Caco-2 (cell line): Measurements from ENCODE around the gene PHKB. TPM values are rescaled to one million over a fixed set of nuclear protein-coding genes. Genes with fewer than 3 reads are reported as not detected.

ENCODE experiments used
- BruUV-seq: library from RNA; stranded (reverse); fragments of 400-500 nt; replicated peaks from 2 replicates; lab custom pipeline; 2021; lab: Mats Ljungman, UMichigan
- CTCF ChIA-PET: fragments of 300-600 bp; sonication (Branson Sonifier 250); formaldehyde crosslinking; loops from one replicate; lab custom pipeline; 2022; ENCODE audit warnings: antibody characterized with exemption; lab: Charles Lee
- POLR2A ChIA-PET: fragments of 300-600 bp; sonication (Branson Sonifier 250); formaldehyde crosslinking; loops from one replicate; lab custom pipeline; 2022; ENCODE audit warnings: antibody characterized with exemption; lab: Charles Lee
- DNase-seq, 2 experiments: peaks; one replicate each; pipeline versions ENCODE4 v3.0.0 to v3.0.0-alpha.2; 2020 to 2022
- H3K27me3 ChIP-seq: replicated peaks from 2 replicates; pipeline ENCODE4 v1.6.0; 2011; ENCODE audit warnings: low read length; ENCODE audit not compliant: control insufficient read depth, insufficient read depth
- H3K36me3 ChIP-seq: 2 replicates; pipeline ENCODE4 v1.5.1; 2011; ENCODE audit warnings: low read length; ENCODE audit not compliant: control insufficient read depth, insufficient read depth
- H3K4me1 ChIP-seq: fragments of 250-450 bp; sonication (Bioruptor Pico); 2 replicates; pipeline ENCODE4 v1.5.1; 2020; ENCODE audit warnings: mild to moderate bottlenecking
- H3K4me3 ChIP-seq: 2 replicates; pipeline ENCODE4 v1.5.1; 2011; ENCODE audit warnings: low read depth, mild to moderate bottlenecking, control low read depth, low read length
- H3K9me3 ChIP-seq: fragments of 250-450 bp; sonication (Bioruptor Pico); 2 replicates; pipeline ENCODE4 v1.5.1; 2020; ENCODE audit warnings: mild to moderate bottlenecking, moderate library complexity
- H3K27ac Mint-ChIP-seq: one replicate; pipeline ENCODE4 v1.8.0; 2022; ENCODE audit warnings: mixed read lengths; ENCODE audit not compliant: unreplicated experiment
- H3K27me3 Mint-ChIP-seq: one replicate; pipeline ENCODE4 v1.8.0; 2022; ENCODE audit warnings: mixed read lengths; ENCODE audit not compliant: insufficient read depth, unreplicated experiment
- H3K36me3 Mint-ChIP-seq: one replicate; pipeline ENCODE4 v1.8.0; 2022; ENCODE audit warnings: mild to moderate bottlenecking, mixed read lengths; ENCODE audit not compliant: insufficient read depth, unreplicated experiment
- H3K4me1 Mint-ChIP-seq: one replicate; pipeline ENCODE4 v1.8.0; 2022; ENCODE audit warnings: low read depth, mixed read lengths; ENCODE audit not compliant: unreplicated experiment
- H3K4me3 Mint-ChIP-seq: one replicate; pipeline ENCODE4 v1.8.0; 2022; ENCODE audit warnings: mild to moderate bottlenecking, moderate library complexity, mixed read lengths; ENCODE audit not compliant: unreplicated experiment
- H3K9me3 Mint-ChIP-seq: one replicate; pipeline ENCODE4 v1.8.0; 2022; ENCODE audit warnings: mixed read lengths; ENCODE audit not compliant: unreplicated experiment
- intact Hi-C: fragments of 100-400 bp; cut with micrococcal nuclease; formaldehyde crosslinking; loops from one replicate; pipeline ENCODE4 v1.10.0; 2022; ENCODE audit not compliant: unreplicated experiment
- total RNA-seq: library from RNA; stranded (reverse); gene quantifications from 2 replicates; pipeline ENCODE4 v1.2.3, GENCODE V29; 2022
- TF ChIP-seq, protein P1 (sequence below), 2 experiments: fragments of 200-600 bp in 1 of 2; IDR thresholded peaks; 1 replicate in 1 of 2; 2 replicates in 1 of 2; pipeline versions ENCODE4 v1.5.1 to v1.8.0; 2011 to 2022; ENCODE audit warnings: antibody characterized with exemption in 1 of 2, control low read depth in 1 of 2, inconsistent platforms in 1 of 2, low read depth in 1 of 2, low read length in 1 of 2, mild to moderate bottlenecking in 1 of 2, moderate library complexity in 1 of 2; ENCODE audit not compliant: insufficient read depth in 1 of 2, severe bottlenecking in 1 of 2, unreplicated experiment in 1 of 2

The PHKB gene
- total RNA-seq, 1 experiment from 2014 or later, result 74.2 TPM

DNA sequence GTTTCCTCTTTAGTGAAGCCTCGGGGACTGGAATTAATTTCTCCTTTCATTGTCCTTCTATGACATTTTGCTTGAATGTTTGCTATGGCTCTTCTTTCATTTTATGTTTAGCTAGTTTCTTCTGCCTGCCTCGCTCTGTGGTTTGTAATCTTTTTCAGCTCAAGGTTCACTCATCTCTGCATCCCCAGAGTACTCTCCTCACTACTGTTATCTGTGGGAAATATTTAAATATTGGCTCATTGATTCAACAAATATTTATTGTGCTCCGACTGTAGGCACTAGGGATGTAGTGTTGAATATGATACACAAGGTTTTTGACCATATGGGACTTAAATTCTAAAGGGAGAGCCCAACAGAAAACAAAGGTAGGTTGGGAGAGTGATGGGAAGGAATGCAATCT is 195.9 kb downstream of the PHKB start:
- Histone ChIP-seq H3K9me3 (no peaks in the 10 kb centered on the region), H3K27me3 (no peaks in the 10 kb centered on the region), H3K4me1 (no peaks in the 10 kb centered on the region), H3K4me3 (no peak overlapping the region), H3K36me3 (no peaks in the 10 kb centered on the region)
- H3K4me1 Mint-ChIP-seq, result no peaks in the 10 kb centered on the region
- H3K9me3 Mint-ChIP-seq, result no peaks in the 10 kb centered on the region
- intact Hi-C loops, result no loop called here
- no peaks in the 10 kb centered on the region for H3K27me3 Mint-ChIP-seq
- ChIA-PET POLR2A (no interaction called here), CTCF (no interaction called here)
- no peak for DNase-seq
- TF ChIP-seq, protein P1, sequence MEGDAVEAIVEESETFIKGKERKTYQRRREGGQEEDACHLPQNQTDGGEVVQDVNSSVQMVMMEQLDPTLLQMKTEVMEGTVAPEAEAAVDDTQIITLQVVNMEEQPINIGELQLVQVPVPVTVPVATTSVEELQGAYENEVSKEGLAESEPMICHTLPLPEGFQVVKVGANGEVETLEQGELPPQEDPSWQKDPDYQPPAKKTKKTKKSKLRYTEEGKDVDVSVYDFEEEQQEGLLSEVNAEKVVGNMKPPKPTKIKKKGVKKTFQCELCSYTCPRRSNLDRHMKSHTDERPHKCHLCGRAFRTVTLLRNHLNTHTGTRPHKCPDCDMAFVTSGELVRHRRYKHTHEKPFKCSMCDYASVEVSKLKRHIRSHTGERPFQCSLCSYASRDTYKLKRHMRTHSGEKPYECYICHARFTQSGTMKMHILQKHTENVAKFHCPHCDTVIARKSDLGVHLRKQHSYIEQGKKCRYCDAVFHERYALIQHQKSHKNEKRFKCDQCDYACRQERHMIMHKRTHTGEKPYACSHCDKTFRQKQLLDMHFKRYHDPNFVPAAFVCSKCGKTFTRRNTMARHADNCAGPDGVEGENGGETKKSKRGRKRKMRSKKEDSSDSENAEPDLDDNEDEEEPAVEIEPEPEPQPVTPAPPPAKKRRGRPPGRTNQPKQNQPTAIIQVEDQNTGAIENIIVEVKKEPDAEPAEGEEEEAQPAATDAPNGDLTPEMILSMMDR (IDR thresholded peaks at IDR 0.05; ENCODE audit: insufficient read depth in 1 of 2, low read depth in 1 of 2, low read length in 1 of 2, severe bottlenecking in 1 of 2, unreplicated experiment in 1 of 2), result no peak
- H3K4me3 Mint-ChIP-seq, result no peak overlapping the region
- no TSS peak for BruUV-seq
- no peak overlapping the region for H3K27ac Mint-ChIP-seq
- no peaks in the 10 kb centered on the region for H3K36me3 Mint-ChIP-seq

- no peak overlapping the region for H3K27ac Mint-ChIP-seq
- Histone ChIP-seq H3K4me3 (no peak overlapping the region), H3K36me3 (no peaks in the 10 kb centered on the region), H3K27me3 (no peaks in the 10 kb centered on the region), H3K4me1 (no peaks in the 10 kb centered on the region), H3K9me3 (no peaks in the 10 kb centered on the region)
- no peaks in the 10 kb centered on the region for H3K4me1 Mint-ChIP-seq
- POLR2A ChIA-PET, result no interaction called here
- CTCF ChIA-PET, result no interaction called here
- H3K9me3 Mint-ChIP-seq, result no peaks in the 10 kb centered on the region
- no peak for DNase-seq
- TF ChIP-seq, protein P1 (IDR thresholded peaks at IDR 0.05; ENCODE audit: insufficient read depth in 1 of 2, low read depth in 1 of 2, low read length in 1 of 2, severe bottlenecking in 1 of 2, unreplicated experiment in 1 of 2), result no peak
- intact Hi-C loops, result no loop called here
- H3K36me3 Mint-ChIP-seq, result no peaks in the 10 kb centered on the region
- no TSS peak for BruUV-seq
- H3K27me3 Mint-ChIP-seq, result no peaks in the 10 kb centered on the region
- H3K4me3 Mint-ChIP-seq, result no peak overlapping the region
Observed at GRCh38 chr16:47657977-47658376, 196.8 kb downstream of the PHKB start.

DNA sequence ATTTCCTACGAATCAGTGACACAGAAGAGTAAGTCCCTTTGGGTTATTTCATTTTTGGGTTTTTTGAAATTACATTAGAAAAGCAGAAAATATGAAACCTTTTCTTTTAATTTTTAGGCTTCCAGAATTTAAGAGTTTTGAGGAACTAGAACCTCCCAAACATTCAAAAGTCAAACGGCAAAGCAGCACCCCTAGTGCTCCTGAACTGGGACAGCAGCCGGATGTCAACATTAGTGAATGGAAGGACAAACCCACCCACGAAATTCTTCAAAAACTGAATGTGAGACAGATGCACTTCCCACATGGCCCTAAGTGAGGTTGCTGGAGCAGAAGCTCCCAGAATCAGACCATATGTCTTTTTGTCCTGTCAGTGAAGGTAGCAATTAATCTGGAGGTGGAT is 199.4 kb downstream of the PHKB start:
- H3K4me1 Mint-ChIP-seq, result no peaks in the 10 kb centered on the region
- ChIA-PET POLR2A (no interaction called here), CTCF (no interaction called here)
- H3K27me3 ChIP-seq, result no peaks in the 10 kb centered on the region
- intact Hi-C loops, result no loop called here
- H3K36me3 Mint-ChIP-seq, result no peaks in the 10 kb centered on the region
- BruUV-seq, result no TSS peak
- no peaks in the 10 kb centered on the region for H3K4me1 ChIP-seq
- no peaks in the 10 kb centered on the region for H3K9me3 Mint-ChIP-seq
- H3K4me3 Mint-ChIP-seq, result no peak overlapping the region
- H3K27me3 Mint-ChIP-seq, result no peaks in the 10 kb centered on the region
- TF ChIP-seq, protein P1 (IDR thresholded peaks at IDR 0.05; ENCODE audit: insufficient read depth in 1 of 2, low read depth in 1 of 2, low read length in 1 of 2, severe bottlenecking in 1 of 2, unreplicated experiment in 1 of 2), result no peak
- no peaks in the 10 kb centered on the region for H3K9me3 ChIP-seq
- no peak overlapping the region for H3K27ac Mint-ChIP-seq
- H3K4me3 ChIP-seq, result no peak overlapping the region
- no peaks in the 10 kb centered on the region for H3K36me3 ChIP-seq
- no peak for DNase-seq
